Measurements from ENCODE around the gene IRF2.

Gene IRF2

DNA sequence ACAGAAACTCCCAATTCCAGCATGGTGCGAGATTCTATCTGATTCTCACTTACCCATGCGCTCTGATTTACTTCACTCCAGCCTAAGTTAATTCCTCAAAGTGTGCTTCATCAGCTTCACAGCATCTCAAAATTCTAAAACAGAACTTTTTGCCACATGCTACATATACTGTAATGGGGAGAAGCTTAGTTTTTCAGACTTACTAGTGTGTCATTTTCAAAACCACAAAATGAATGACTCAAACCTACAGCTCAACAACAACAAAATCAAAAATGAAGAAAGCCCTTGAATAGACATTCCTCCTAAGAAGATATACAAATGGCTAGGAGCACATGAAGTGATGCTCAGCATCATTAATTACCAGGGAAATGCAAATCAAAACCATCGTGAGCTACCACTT lies 14.9 kb downstream of the IRF2 start:
- H3K27ac ChIP-seq = no peak overlapping the region
- no peak for TF ChIP-seq ZFX (IDR thresholded peaks at IDR 0.05; ENCODE audit: borderline replicate concordance)
- no peak for TF ChIP-seq CTCF (IDR thresholded peaks at IDR 0.05)

DNA sequence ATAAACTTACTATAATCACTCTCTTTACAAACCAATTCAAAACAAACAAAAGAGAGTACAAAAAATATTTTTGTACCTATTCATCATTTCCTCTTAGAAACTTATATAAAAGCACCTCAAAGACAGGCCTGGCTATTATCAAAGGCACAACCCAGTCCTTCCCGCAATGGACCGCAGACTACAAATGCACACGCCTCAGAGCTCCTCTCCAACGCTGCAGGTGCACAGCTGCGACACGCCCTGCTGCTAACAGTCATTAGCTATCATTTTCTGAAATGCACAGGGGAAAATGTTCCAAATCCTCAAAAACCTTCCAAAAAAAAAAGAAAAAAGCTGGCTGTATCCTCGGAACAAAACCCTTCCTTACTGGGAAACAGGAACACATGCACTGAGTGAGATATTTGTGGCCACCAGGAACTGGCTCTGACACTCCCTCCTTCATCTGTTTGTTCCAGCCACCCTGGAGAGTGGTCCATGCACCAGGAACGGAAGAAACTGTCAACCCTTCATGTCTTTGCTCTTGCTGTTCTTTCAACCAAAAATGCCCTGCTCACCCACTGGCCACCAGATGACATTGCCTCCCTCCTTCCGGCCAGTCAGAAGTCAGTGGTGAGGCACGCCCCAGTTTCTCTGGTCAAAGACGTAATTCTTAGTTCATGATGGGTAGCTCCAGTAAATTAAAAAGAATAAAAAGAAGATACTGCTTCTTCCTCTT lies 16.7 kb downstream of the IRF2 start:
- H3K27ac ChIP-seq = no peak overlapping the region
- no peak for TF ChIP-seq CTCF (IDR thresholded peaks at IDR 0.05)
- TF ChIP-seq ZFX (IDR thresholded peaks at IDR 0.05; ENCODE audit: borderline replicate concordance) = no peak

GRCh38 chr4:184456337-184456736 lies 18.0 kb downstream of the IRF2 start:
- TF ChIP-seq CTCF (IDR thresholded peaks at IDR 0.05) = no peak
- TF ChIP-seq ZFX (IDR thresholded peaks at IDR 0.05; ENCODE audit: borderline replicate concordance) = no peak
- no peak overlapping the region for H3K27ac ChIP-seq

DNA sequence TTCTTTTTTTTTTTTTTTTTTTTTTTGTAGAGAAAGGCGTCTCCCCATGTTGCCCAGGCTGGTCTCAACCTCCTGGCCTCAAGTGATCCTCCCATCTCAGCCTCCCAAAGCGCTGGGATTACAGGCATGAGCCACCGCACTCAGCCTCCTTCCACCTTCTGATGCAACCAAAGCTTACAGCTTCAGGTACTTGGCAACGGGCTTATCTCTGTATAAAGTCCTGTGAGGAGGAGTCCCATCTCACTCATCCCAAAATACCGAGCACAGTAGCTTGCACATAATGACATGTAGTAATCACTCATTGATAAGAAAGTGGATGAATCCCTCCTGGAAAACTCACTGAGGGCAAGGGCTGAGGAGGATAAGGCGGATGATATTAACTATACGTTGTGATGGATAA lies 19.1 kb downstream of the IRF2 start:
- H3K27ac ChIP-seq = no peak overlapping the region
- TF ChIP-seq CTCF (IDR thresholded peaks at IDR 0.05) (no peak), ZFX (IDR thresholded peaks at IDR 0.05; ENCODE audit: borderline replicate concordance) (no peak)

DNA sequence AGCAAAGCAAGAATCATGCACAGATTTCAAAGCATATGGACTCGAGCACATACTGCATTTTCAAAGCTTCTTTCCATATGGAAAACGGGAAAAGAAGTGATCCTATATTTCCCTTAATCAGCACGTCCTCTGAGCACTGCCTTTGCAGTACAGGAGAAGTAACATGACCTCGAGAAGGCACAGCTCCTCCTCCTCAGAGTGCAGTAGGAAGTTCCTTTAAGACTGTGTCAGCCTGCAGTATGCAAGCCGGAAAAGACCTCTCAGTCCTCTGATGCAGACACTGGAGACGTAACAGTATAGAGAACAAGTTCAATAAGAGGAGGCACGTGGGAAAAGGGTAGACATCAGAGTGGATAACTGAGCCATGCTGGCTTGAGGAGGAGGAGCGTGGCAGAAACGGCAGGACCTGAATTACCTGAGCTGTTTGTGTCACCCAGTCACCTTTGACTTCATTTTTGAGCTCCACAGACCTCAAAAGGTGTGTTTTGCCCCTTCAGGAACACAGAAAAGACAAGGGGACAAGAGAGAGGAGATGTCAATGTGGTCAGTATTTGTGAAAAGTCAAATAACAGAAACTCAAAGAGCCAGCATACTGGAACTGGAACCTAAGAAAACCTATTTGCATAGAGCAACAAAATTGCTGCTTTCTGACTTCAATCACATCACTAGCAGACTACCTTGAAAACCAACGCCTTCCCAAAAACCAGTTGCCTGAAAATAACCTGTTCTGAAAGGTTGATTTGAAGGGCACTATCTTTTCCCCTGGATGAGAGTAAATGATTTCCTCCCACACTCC lies 20.8 kb downstream of the IRF2 start:
- no peak overlapping the region for H3K27ac ChIP-seq
- no peak for TF ChIP-seq CTCF (IDR thresholded peaks at IDR 0.05)
- TF ChIP-seq ZFX (IDR thresholded peaks at IDR 0.05; ENCODE audit: borderline replicate concordance) = no peak

- TF ChIP-seq CTCF (IDR thresholded peaks at IDR 0.05) (no peak), ZFX (IDR thresholded peaks at IDR 0.05; ENCODE audit: borderline replicate concordance) (no peak)
- no peak overlapping the region for H3K27ac ChIP-seq
Observed at GRCh38 chr4:184452740-184453139, 21.6 kb downstream of the IRF2 start.

- TF ChIP-seq CTCF (IDR thresholded peaks at IDR 0.05) = no peak
- no peak overlapping the region for H3K27ac ChIP-seq
Observed at GRCh38 chr4:184451726-184452125, 22.6 kb downstream of the IRF2 start.

Data from 22Rv1 (cell line).